Loucy (cell line): Measurements from ENCODE around the gene ABCA9.

Source experiments
- H2AFZ ChIP-seq: fragments of 200-600 bp; sonication (generic); 2 replicates; pipeline ENCODE4 v1.6.0; 2016; ENCODE audit warnings: antibody characterized with exemption, mild to moderate bottlenecking, low read length, moderate library complexity
- H3F3A ChIP-seq: fragments of 200-600 bp; 2 replicates; pipeline ENCODE4 v1.6.0; 2016; ENCODE audit warnings: antibody characterized with exemption, low read depth, mild to moderate bottlenecking
- H3K27me3 ChIP-seq: fragments of 200-600 bp; sonication (generic); 2 replicates; pipeline ENCODE4 v1.6.1; 2014; ENCODE audit warnings: low read length, mild to moderate bottlenecking; ENCODE audit not compliant: insufficient read depth, poor library complexity, severe bottlenecking
- H3K36me3 ChIP-seq: fragments of 200-600 bp; sonication (generic); 2 replicates; pipeline ENCODE4 v1.6.1; 2016; ENCODE audit warnings: low read length; ENCODE audit not compliant: insufficient read depth
- H3K4me1 ChIP-seq: fragments of 200-600 bp; sonication (generic); 2 replicates; pipeline ENCODE4 v1.5.1; 2014; ENCODE audit warnings: low read length, mild to moderate bottlenecking; ENCODE audit not compliant: insufficient read depth, poor library complexity, severe bottlenecking
- H3K4me2 ChIP-seq: fragments of 200-600 bp; sonication (generic); 2 replicates; pipeline ENCODE4 v1.6.0; 2014; ENCODE audit warnings: antibody characterized with exemption, low read length, low read depth, mild to moderate bottlenecking; ENCODE audit not compliant: poor library complexity, severe bottlenecking
- H3K4me3 ChIP-seq: fragments of 200-600 bp; sonication (generic); 2 replicates; pipeline ENCODE4 v1.5.1; 2014; ENCODE audit warnings: low read length, mild to moderate bottlenecking, mixed read lengths; ENCODE audit not compliant: poor library complexity, severe bottlenecking
- H3K79me2 ChIP-seq: fragments of 200-600 bp; sonication (generic); 2 replicates; pipeline ENCODE4 v1.6.1; 2014; ENCODE audit warnings: low read length; ENCODE audit not compliant: insufficient read depth
- H3K9ac ChIP-seq: fragments of 200-600 bp; sonication (generic); 2 replicates; pipeline ENCODE4 v1.6.0; 2014; ENCODE audit warnings: mild to moderate bottlenecking, low read depth, low read length, moderate library complexity; ENCODE audit not compliant: poor library complexity, severe bottlenecking
- H3K9me2 ChIP-seq: fragments of 200-600 bp; sonication (generic); replicated peaks from 2 replicates; pipeline ENCODE4 v1.6.1; 2016; ENCODE audit warnings: low read depth, low read length, mixed read lengths
- H3K9me3 ChIP-seq: fragments of 200-600 bp; sonication (generic); 2 replicates; pipeline ENCODE4 v1.6.1; 2014; ENCODE audit warnings: mild to moderate bottlenecking, antibody characterized with exemption, low read length, low read depth; ENCODE audit not compliant: insufficient read depth
- H4K20me1 ChIP-seq: fragments of 200-600 bp; sonication (generic); 2 replicates; pipeline ENCODE4 v1.6.0; 2014; ENCODE audit warnings: antibody characterized with exemption, low read length, mild to moderate bottlenecking; ENCODE audit not compliant: insufficient read depth, poor library complexity, severe bottlenecking
- EZH2phosphoT487 ChIP-seq: fragments of 200-600 bp; IDR thresholded peaks from 2 replicates; pipeline ENCODE4 v1.6.1; 2018; ENCODE audit warnings: antibody characterized with exemption, mild to moderate bottlenecking, moderate library complexity, borderline replicate concordance
- TF ChIP-seq, protein P1 (sequence below): fragments of 200-600 bp; sonication (generic); conservative IDR thresholded peaks from 2 replicates; pipeline ENCODE4 v1.5.1; 2014; ENCODE audit warnings: mild to moderate bottlenecking, antibody characterized with exemption, low read length

The ABCA9 gene

DNA sequence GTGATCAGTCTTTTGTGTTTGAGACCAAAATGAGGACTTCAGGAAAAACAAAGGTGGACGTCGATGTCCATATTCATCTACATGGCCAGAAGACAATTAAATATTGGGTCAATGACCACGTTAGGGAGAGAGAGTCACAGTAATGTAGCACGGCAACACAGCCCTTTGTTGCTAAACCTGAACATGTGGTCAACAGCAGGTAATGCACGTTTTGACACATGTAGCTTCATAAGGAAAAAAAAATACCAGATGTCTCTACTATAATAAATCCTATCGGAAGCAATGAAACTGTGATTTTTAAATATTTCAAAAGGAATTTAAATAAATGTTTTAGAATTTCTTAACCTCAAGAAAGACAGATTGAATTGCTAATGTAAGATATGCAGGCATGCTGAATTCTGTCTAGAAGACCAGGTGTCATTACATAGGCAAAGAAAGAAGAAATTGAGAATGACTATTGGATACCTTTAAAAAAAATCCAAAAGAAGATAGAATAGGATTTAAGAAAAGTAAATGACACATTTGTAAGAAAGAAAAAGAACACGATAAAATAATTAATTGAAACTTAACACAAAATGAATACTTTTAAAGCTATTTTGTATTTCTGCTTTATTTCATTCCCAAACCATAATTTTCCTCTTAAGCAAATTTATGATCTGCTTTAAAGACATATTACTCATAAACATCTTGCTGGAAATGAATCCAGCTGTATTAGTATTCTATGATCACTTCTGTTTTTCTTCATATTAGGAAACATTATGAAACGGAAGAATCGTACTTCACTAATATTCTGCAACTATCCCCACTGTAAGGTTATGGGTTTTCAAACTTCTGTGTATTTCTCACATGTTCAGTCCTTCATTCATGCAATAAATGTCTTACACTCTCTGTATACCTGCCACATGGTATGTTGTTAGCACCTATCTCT, 135.7 kb downstream of the ABCA9 start:
- no peak for TF ChIP-seq EZH2phosphoT487
- TF ChIP-seq, protein P1, sequence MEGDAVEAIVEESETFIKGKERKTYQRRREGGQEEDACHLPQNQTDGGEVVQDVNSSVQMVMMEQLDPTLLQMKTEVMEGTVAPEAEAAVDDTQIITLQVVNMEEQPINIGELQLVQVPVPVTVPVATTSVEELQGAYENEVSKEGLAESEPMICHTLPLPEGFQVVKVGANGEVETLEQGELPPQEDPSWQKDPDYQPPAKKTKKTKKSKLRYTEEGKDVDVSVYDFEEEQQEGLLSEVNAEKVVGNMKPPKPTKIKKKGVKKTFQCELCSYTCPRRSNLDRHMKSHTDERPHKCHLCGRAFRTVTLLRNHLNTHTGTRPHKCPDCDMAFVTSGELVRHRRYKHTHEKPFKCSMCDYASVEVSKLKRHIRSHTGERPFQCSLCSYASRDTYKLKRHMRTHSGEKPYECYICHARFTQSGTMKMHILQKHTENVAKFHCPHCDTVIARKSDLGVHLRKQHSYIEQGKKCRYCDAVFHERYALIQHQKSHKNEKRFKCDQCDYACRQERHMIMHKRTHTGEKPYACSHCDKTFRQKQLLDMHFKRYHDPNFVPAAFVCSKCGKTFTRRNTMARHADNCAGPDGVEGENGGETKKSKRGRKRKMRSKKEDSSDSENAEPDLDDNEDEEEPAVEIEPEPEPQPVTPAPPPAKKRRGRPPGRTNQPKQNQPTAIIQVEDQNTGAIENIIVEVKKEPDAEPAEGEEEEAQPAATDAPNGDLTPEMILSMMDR = no peak
- H4K20me1 ChIP-seq = no peaks in the 10 kb centered on the region

More for the DNA sequence above, 135.7 kb downstream of the ABCA9 start:
- Histone ChIP-seq H3K36me3 (no peaks in the 10 kb centered on the region), H3K4me3 (no peak overlapping the region), H3K27me3 (no peaks in the 10 kb centered on the region), H3K4me1 (no peaks in the 10 kb centered on the region), H3K9me3 (no peaks in the 10 kb centered on the region), H3K9ac (no peak overlapping the region), H3K9me2 (no peaks in the 10 kb centered on the region), H3K4me2 (no peak overlapping the region), H3K79me2 (no peaks in the 10 kb centered on the region), H3F3A (no peaks in the 10 kb centered on the region), H2AFZ (no peak overlapping the region)
